VCaP (cell line): ENCODE measurements around the gene GHITM.
"Not testable (repeated sequence)": the region's sequence is repeated elsewhere in the genome, so short reads cannot be mapped to it uniquely, and the experiment has no call there.

Source experiments
- H3K27ac ChIP-seq: fragments of 450-650 bp; 2 replicates; pipeline ENCODE4 v1.5.1; 2017
- CTCF ChIP-seq: fragments of 450-650 bp; conservative IDR thresholded peaks from 2 replicates; pipeline ENCODE4 v1.5.1; 2017; ENCODE audit warnings: mild to moderate bottlenecking, moderate library complexity

GHITM gene

GRCh38 chr10:84137811-84138210 lies 1.5 kb upstream of the GHITM start:
- H3K27ac ChIP-seq = no peak overlapping the region
- no peak for TF ChIP-seq CTCF

GRCh38 chr10:84138478-84139125 lies 707 bp upstream of the GHITM start:
- peak overlapping the region; percentile 79 for H3K27ac ChIP-seq
- no peak for TF ChIP-seq CTCF

GRCh38 chr10:84140036-84140379 lies 699 bp downstream of the GHITM start:
- peak overlapping the region; percentile 79 for H3K27ac ChIP-seq
- no peak for TF ChIP-seq CTCF

GRCh38 chr10:84147347-84147746 lies 8.0 kb downstream of the GHITM start:
- no peak overlapping the region for H3K27ac ChIP-seq
- no peak for TF ChIP-seq CTCF

GRCh38 chr10:84148006-84148597 lies 8.8 kb downstream of the GHITM start:
- peak; percentile 82 for TF ChIP-seq CTCF
- H3K27ac ChIP-seq = not testable (repeated sequence)

GRCh38 chr10:84149854-84150253 lies 10.5 kb downstream of the GHITM start:
- no peak overlapping the region for H3K27ac ChIP-seq
- TF ChIP-seq CTCF = no peak

GRCh38 chr10:84152769-84153168 lies 13.5 kb downstream of the GHITM start:
- no peak overlapping the region for H3K27ac ChIP-seq
- no peak for TF ChIP-seq CTCF
